PC-3 (cell line): ENCODE measurements around the gene ANO7. TPM values are rescaled to one million over a fixed set of nuclear protein-coding genes. Genes with fewer than 3 reads are reported as not detected.

Experiments
- ATAC-seq: fragments of 200-7000 bp; cut with Tn5 transposase; 2 replicates; pipeline ENCODE4 v1.9.1; 2020; ENCODE audit warnings: mild to moderate bottlenecking, moderate library complexity
- BruUV-seq: library from RNA; stranded (reverse); fragments of 400-500 nt; replicated peaks from 2 replicates; lab custom pipeline; 2021; lab: Mats Ljungman, UMichigan
- CTCF ChIA-PET: fragments of 300-600 bp; sonication (Branson Sonifier 250); formaldehyde crosslinking; loops from one replicate; lab custom pipeline; 2022; ENCODE audit warnings: antibody characterized with exemption; lab: Charles Lee
- POLR2A ChIA-PET: fragments of 300-600 bp; sonication (Branson Sonifier 250); formaldehyde crosslinking; loops from one replicate; lab custom pipeline; 2022; ENCODE audit warnings: antibody characterized with exemption; ENCODE audit not compliant: unreplicated experiment; lab: Charles Lee
- DNase-seq: peaks from one replicate; pipeline ENCODE4 v3.0.0-alpha.2; 2015
- H2AFZ ChIP-seq: fragments of 300-600 bp; sonication (generic); 2 replicates; pipeline ENCODE4 v1.6.0; 2016; ENCODE audit warnings: antibody characterized with exemption, low read length
- H3F3A ChIP-seq: fragments of 300-600 bp; sonication (generic); one replicate; pipeline ENCODE4 v1.6.0; 2017; ENCODE audit warnings: antibody characterized with exemption, low read length, control low read depth, mild to moderate bottlenecking; ENCODE audit not compliant: unreplicated experiment
- H3K27ac ChIP-seq: fragments of 300-600 bp; sonication (generic); 2 replicates; pipeline ENCODE4 v1.5.1; 2016; ENCODE audit warnings: mild to moderate bottlenecking, low read length
- H3K27me3 ChIP-seq: fragments of 300-600 bp; sonication (generic); 2 replicates; pipeline ENCODE4 v1.6.1; 2016; ENCODE audit warnings: low read length, mixed read lengths
- H3K36me3 ChIP-seq: fragments of 300-600 bp; sonication (generic); 2 replicates; pipeline ENCODE4 v1.6.1; 2016; ENCODE audit warnings: low read depth, mixed run types, low read length, mixed read lengths
- H3K4me1 ChIP-seq: fragments of 300-600 bp; sonication (generic); 2 replicates; pipeline ENCODE4 v1.5.1; 2016; ENCODE audit warnings: low read length; ENCODE audit not compliant: insufficient read depth
- H3K4me2 ChIP-seq: fragments of 300-600 bp; sonication (generic); 2 replicates; pipeline ENCODE4 v1.6.0; 2016; ENCODE audit warnings: low read length
- H3K4me3 ChIP-seq: fragments of 300-600 bp; sonication (generic); 2 replicates; pipeline ENCODE4 v1.5.1; 2016; ENCODE audit warnings: mild to moderate bottlenecking, low read length, mixed read lengths
- H3K79me2 ChIP-seq: fragments of 300-600 bp; sonication (generic); 2 replicates; pipeline ENCODE4 v1.6.1; 2017; ENCODE audit warnings: low read length, mixed read lengths
- H3K9ac ChIP-seq: fragments of 300-600 bp; sonication (generic); 2 replicates; pipeline ENCODE4 v1.6.0; 2016; ENCODE audit warnings: mild to moderate bottlenecking, low read length
- H3K9me2 ChIP-seq: fragments of 300-600 bp; sonication (generic); replicated peaks from 2 replicates; pipeline ENCODE4 v1.6.1; 2016; ENCODE audit warnings: mixed run types, low read length, mixed read lengths
- H3K9me3 ChIP-seq: fragments of 300-600 bp; sonication (generic); 2 replicates; pipeline ENCODE4 v1.6.1; 2016; ENCODE audit warnings: low read length, mixed read lengths
- H4K20me1 ChIP-seq: fragments of 300-600 bp; sonication (generic); 2 replicates; pipeline ENCODE4 v1.6.1; 2016; ENCODE audit warnings: low read length, mixed read lengths
- CTCF ChIP-seq: fragments of 300-600 bp; sonication (generic); conservative IDR thresholded peaks from 2 replicates; pipeline ENCODE4 v1.5.1; 2017; ENCODE audit warnings: antibody characterized with exemption, low read depth, mild to moderate bottlenecking, low read length
- EZH2 ChIP-seq: fragments of 300-600 bp; sonication (generic); IDR thresholded peaks from one replicate; pipeline ENCODE4 v1.6.1; 2017; ENCODE audit warnings: antibody characterized with exemption, mild to moderate bottlenecking, low read length; ENCODE audit not compliant: unreplicated experiment
- EZH2phosphoT487 ChIP-seq: fragments of 300-600 bp; sonication (generic); IDR thresholded peaks from 2 replicates; pipeline ENCODE4 v1.6.1; 2018; ENCODE audit warnings: mild to moderate bottlenecking, antibody characterized with exemption, low read length, borderline replicate concordance
- intact Hi-C: fragments of 100-400 bp; cut with micrococcal nuclease; formaldehyde crosslinking; loops from 2 replicates; pipeline ENCODE4 v1.9.0; 2023
- total RNA-seq: library from RNA; depleted of rRNA; stranded (reverse); fragments of >200 nt; gene quantifications from 2 replicates; pipeline ENCODE4 v1.2.3, GENCODE V29; 2014

Gene ANO7
- total RNA-seq, 1 experiment from 2014 or later: 2.6 TPM

- Histone ChIP-seq H2AFZ (no peak overlapping the region), H4K20me1 (no peaks in the 10 kb centered on the region), H3K9me2 (no peaks in the 10 kb centered on the region), H3K79me2 (no peaks in the 10 kb centered on the region), H3K4me1 (peaks cover 14% of the 10 kb centered on the region), H3K27me3 (no peaks in the 10 kb centered on the region), H3K36me3 (peaks cover 31% of the 10 kb centered on the region; the same call in 1 of the 2 replicates), H3K4me2 (no peak overlapping the region), H3K27ac (no peak overlapping the region), H3K9me3 (no peaks in the 10 kb centered on the region), H3F3A (no peaks in the 10 kb centered on the region), H3K9ac (no peak overlapping the region), H3K4me3 (no peak overlapping the region)
- TF ChIP-seq EZH2 (no peak), EZH2phosphoT487 (no peak), CTCF (no peak)
- ChIA-PET CTCF (no interaction called here), POLR2A (no interaction called here)
- DNase-seq (no peak), ATAC-seq (no peak)
- no TSS peak for BruUV-seq
- intact Hi-C loops: loop anchor here (10.0 kb wide), 1 partner anchor 312 kb away; no protein-coding TSS in a partner anchor
These were observed 38.5 kb downstream of the ANO7 start for GRCh38 chr2:241226723-241227572.

GRCh38 chr2:241227594-241227993 lies 39.1 kb downstream of the ANO7 start:
- BruUV-seq: no TSS peak

More at GRCh38 chr2:241227594-241227993, 39.1 kb downstream of the ANO7 start:
- H3K4me2 ChIP-seq: no peak overlapping the region
- no peak overlapping the region for H3K4me3 ChIP-seq
- no peak overlapping the region for H2AFZ ChIP-seq
- H3K4me1 ChIP-seq: peaks cover 14% of the 10 kb centered on the region
- no peak overlapping the region for H3K9ac ChIP-seq
- CTCF ChIA-PET: no interaction called here
- no peaks in the 10 kb centered on the region for H3K9me3 ChIP-seq
- TF ChIP-seq EZH2: no peak
- no peak for TF ChIP-seq EZH2phosphoT487
- TF ChIP-seq CTCF: no peak
- H3F3A ChIP-seq: no peaks in the 10 kb centered on the region
- intact Hi-C loops: loop anchor here (10.0 kb wide), 1 partner anchor 313 kb away; no protein-coding TSS in a partner anchor
- DNase-seq (no peak), ATAC-seq (no peak)
- H3K36me3 ChIP-seq: peaks cover 32% of the 10 kb centered on the region; the same call in 1 of the 2 replicates
- H3K27ac ChIP-seq: no peak overlapping the region
- H3K79me2 ChIP-seq: no peaks in the 10 kb centered on the region
- POLR2A ChIA-PET: no interaction called here
- H3K9me2 ChIP-seq: no peaks in the 10 kb centered on the region
- H4K20me1 ChIP-seq: no peaks in the 10 kb centered on the region
- H3K27me3 ChIP-seq: no peaks in the 10 kb centered on the region
